AG09309 (cell line): ENCODE results near the gene RNF187.
A peak's percentile ranks its signal among the peaks of the same experiment; 100 is the strongest.

ENCODE experiments used
- DNase-seq: peaks from one replicate; pipeline ENCODE4 v3.0.0-alpha.2; 2010; ENCODE audit warnings: low read depth
- H3K4me3 ChIP-seq: 2 replicates; pipeline ENCODE4 v1.5.1; 2011; ENCODE audit warnings: mild to moderate bottlenecking, low read depth, low read length, moderate library complexity; ENCODE audit not compliant: control insufficient read depth
- CTCF ChIP-seq: IDR thresholded peaks from 2 replicates; pipeline ENCODE4 v1.5.1; 2011; ENCODE audit warnings: mild to moderate bottlenecking, low read depth, low read length, inconsistent platforms; ENCODE audit not compliant: insufficient read depth, control insufficient read depth; ENCODE audit errors: missing control alignments

Gene RNF187

GRCh38 chr1:228488125-228488817 is 1.1 kb downstream of the RNF187 start:
- no peak for TF ChIP-seq CTCF
- H3K4me3 ChIP-seq = peak overlapping the region; percentile 82
- DNase-seq = no peak

GRCh38 chr1:228488818-228489674 is 1.9 kb downstream of the RNF187 start:
- TF ChIP-seq CTCF = no peak

GRCh38 chr1:228490120-228491078 is 3.2 kb downstream of the RNF187 start:
- TF ChIP-seq CTCF = no peak
- no peak overlapping the region for H3K4me3 ChIP-seq
- peak; percentile 38 for DNase-seq

More at GRCh38 chr1:228488818-228489674, 1.9 kb downstream of the RNF187 start:
- no peak for DNase-seq
- H3K4me3 ChIP-seq = peak overlapping the region; percentile 82

- no peak overlapping the region for H3K4me3 ChIP-seq
- TF ChIP-seq CTCF = no peak
- no peak for DNase-seq
Measured at GRCh38 chr1:228493141-228494043, 6.2 kb downstream of the RNF187 start.

- DNase-seq = no peak
- H3K4me3 ChIP-seq = no peak overlapping the region
- TF ChIP-seq CTCF = no peak
Measured at GRCh38 chr1:228494044-228494353, 6.8 kb downstream of the RNF187 start.
